Smooth muscle cell of the umbilical artery (primary cell): ENCODE data around the gene TNPO3. TPM values are rescaled to one million over a fixed set of nuclear protein-coding genes. Genes with fewer than 3 reads are reported as not detected.

Source experiments
- total RNA-seq: library from RNA; depleted of rRNA; stranded (reverse); fragments of >200 nt; gene quantifications from 2 replicates; pipeline ENCODE4 v1.2.3, GENCODE V29; 2014

Gene TNPO3
- 76.0 and 77.8 TPM in 2 replicates for total RNA-seq

DNA sequence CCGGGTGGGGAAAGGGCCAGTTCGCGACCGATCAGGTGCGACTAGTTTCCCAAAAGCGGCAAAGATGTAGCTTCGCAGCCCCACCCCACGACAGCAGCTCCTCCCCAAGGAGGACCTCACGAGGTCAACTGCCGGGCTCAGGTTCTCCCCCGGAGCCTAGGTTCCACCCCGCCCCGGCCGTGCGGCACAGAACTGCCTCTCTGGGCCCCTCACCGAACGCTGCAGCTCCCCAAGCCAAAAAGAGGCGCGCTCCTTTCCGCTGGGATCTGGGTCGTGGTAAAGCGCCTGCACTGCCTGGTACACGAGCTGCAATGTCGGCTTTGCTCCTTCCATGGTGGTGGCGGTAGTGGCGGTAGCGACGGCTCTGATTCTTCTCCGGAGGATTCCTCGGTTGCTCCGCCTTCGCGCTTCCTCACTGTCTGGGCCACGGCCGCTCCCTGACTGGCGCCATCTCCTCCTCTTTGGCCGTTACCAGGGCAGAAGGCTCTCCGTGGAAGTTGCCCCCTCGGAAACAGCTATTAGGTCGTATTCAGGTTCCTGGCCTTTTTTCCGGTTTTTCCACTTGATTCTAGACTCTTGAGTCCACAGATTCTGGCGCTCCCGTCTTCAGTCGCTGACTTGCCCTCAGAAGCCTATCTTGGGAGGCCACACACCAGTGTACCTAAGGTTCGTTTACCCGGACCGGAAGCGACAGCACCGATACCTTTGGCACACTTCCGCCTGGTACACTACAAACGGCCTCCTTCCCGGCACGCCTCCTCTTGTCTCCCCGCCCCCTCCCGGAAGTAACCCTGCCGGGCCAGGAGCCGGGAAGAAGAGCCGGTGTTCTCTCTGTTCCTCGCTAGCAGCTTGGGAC, at the start of gene TNPO3:
Gene TNPO3, minus strand, starts transcription at position 674 of the 856 bp plus-strand sequence. Its CDS starts 341 bp downstream, at position 333.

DNA sequence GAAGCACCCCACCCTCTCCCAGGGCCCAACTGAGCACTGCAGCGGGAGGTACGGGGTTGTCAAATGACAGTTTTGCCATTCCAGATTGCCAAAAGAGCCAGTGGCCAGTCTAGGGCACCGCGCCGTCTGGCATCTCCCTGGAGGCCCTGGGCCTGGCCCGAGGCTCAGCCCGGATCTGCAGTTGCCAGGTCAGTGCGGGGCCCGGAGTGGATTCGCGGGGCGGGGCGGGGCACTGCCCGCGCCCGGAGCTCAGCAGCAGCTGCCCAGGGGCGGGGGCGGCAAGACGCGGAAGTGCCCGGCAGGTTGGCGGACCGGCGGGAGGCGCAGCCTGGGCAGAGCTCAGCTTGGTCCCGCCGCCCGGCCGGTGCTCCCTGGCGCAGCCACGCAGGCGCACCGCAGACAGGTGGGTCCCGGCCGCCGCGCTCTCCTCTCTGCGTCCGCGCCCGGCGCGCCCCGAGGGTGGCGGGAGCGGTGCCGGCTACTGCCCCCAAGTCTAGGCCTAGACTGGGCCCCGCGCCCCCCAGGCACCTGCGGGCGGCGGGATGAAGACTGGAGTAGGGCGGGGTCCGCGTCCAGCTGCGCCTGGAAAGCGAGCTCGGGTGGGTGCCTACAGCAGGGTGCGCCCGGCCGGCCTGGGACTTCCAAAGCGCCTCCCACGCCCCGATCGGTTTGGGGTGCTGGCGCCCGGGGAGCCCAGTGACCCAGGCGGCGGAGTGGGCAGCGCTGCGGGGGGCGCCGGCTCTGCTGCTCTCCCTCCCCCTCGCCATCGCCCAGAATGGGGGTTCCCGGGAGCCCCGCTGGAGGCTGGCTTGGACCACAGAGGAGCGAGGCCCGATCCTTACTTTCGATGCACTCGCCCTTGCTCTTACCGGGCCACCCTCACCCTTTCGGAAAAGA, 117.0 kb downstream of the TNPO3 start, which contains the start of gene IRF5:
Gene IRF5, plus strand, starts transcription at position 281 of the 897 bp plus-strand sequence. CDS start 4,155 bp downstream, outside the sequence.

DNA sequence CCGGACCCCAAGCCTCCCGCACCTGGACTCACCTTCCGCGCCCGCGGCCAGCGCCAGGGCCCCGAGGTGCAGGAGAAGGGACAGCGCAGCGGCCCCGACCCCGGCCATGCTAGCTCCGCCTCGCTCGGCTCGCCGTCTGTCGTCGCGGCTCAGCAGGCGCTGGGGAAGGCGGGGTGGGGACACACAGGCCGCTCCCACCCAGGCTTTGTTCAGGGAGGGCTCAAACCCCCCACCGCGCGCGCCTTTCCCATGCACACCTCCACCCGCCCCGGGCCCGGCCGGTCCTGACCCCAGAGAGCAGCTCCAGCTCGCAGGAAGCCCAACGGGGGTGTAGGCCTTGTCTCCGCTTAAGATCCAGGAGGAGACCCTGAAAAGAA, 144.4 kb downstream of the TNPO3 start, which contains the start of gene KCP:
Gene KCP, minus strand, starts transcription at position 141 of the 377 bp plus-strand sequence. Its CDS starts 33 bp downstream, at position 108.

Other genes starting within 250 kb of the TNPO3 start
- gene FLNC, start 224.7 kb downstream of the TNPO3 start, total RNA-seq = 226 and 608 TPM in 2 replicates
- gene ATP6V1F, start 192.3 kb downstream of the TNPO3 start, total RNA-seq = 106 and 147 TPM in 2 replicates
- gene KCP, start 144.4 kb downstream of the TNPO3 start, total RNA-seq = 0.09 and 0.30 TPM in 2 replicates
- 0.14 TPM in 1 of 2 replicates, not detected in the other for gene IRF5, start 117.2 kb downstream of the TNPO3 start, total RNA-seq
- 0.09 and 1.2 TPM in 2 replicates for gene TSPAN33, start 89.6 kb upstream of the TNPO3 start, total RNA-seq
- gene SMO, start 133.5 kb upstream of the TNPO3 start, total RNA-seq = 20.0 and 28.8 TPM in 2 replicates
- gene AHCYL2, start 169.9 kb upstream of the TNPO3 start, total RNA-seq = 14.3 and 14.7 TPM in 2 replicates